HuH-7 (cell line): ENCODE data around the gene ALK.

Experiments used
- DNase-seq: peaks from one replicate; pipeline ENCODE4 v3.0.0; 2011; ENCODE audit warnings: low spot score

The ALK gene

GRCh38 chr2:29606104-29607037 lies 315.0 kb downstream of the ALK start:
- DNase-seq = no peak

- DNase-seq = no peak
Measured at GRCh38 chr2:29603341-29603740, 318.0 kb downstream of the ALK start.

GRCh38 chr2:29601872-29602271 lies 319.5 kb downstream of the ALK start:
- no peak for DNase-seq

GRCh38 chr2:29601321-29601720 lies 320.1 kb downstream of the ALK start:
- DNase-seq = no peak

GRCh38 chr2:29599946-29600345 lies 321.4 kb downstream of the ALK start:
- DNase-seq = no peak

- DNase-seq = no peak
Measured at GRCh38 chr2:29598978-29599377, 322.4 kb downstream of the ALK start.

GRCh38 chr2:29597035-29597434 lies 324.4 kb downstream of the ALK start:
- DNase-seq = no peak

GRCh38 chr2:29596584-29596983 lies 324.8 kb downstream of the ALK start:
- DNase-seq = no peak

GRCh38 chr2:29591600-29591999 lies 329.8 kb downstream of the ALK start:
- DNase-seq = no peak

- no peak for DNase-seq
Measured at GRCh38 chr2:29590211-29590610, 331.2 kb downstream of the ALK start.

- DNase-seq = no peak
Measured at GRCh38 chr2:29589440-29590103, 331.8 kb downstream of the ALK start.

GRCh38 chr2:29587402-29588190 lies 333.8 kb downstream of the ALK start:
- no peak for DNase-seq

GRCh38 chr2:29586919-29587318 lies 334.5 kb downstream of the ALK start:
- no peak for DNase-seq

- DNase-seq = no peak
Measured at GRCh38 chr2:29583548-29584156, 337.7 kb downstream of the ALK start.

- no peak for DNase-seq
Measured at GRCh38 chr2:29583104-29583503, 338.3 kb downstream of the ALK start.

GRCh38 chr2:29582062-29582461 lies 339.3 kb downstream of the ALK start:
- DNase-seq = no peak

GRCh38 chr2:29580223-29580622 lies 341.2 kb downstream of the ALK start:
- no peak for DNase-seq

GRCh38 chr2:29579495-29580169 lies 341.8 kb downstream of the ALK start:
- no peak for DNase-seq

- DNase-seq = no peak
Measured at GRCh38 chr2:29578084-29578598, 343.2 kb downstream of the ALK start.

GRCh38 chr2:29576231-29576630 lies 345.2 kb downstream of the ALK start:
- no peak for DNase-seq

- DNase-seq = no peak
Measured at GRCh38 chr2:29575370-29575890, 346.0 kb downstream of the ALK start.
